GM10266 (cell line): Measurements from ENCODE around the gene SPTBN4.
"Not testable (repeated sequence)": the region's sequence is repeated elsewhere in the genome, so short reads cannot be mapped to it uniquely, and the experiment has no call there.

ENCODE experiments used
- DNase-seq: peaks from one replicate; pipeline ENCODE4 v3.0.0; 2012; ENCODE audit errors: extremely low spot score
- CTCF ChIP-seq: IDR thresholded peaks from 2 replicates; pipeline ENCODE4 v1.5.1; 2012; ENCODE audit warnings: mild to moderate bottlenecking, low read depth; ENCODE audit not compliant: control insufficient read depth, insufficient read depth; ENCODE audit errors: missing control alignments

SPTBN4 gene

GRCh38 chr19:40449506-40449905 lies 17.3 kb upstream of the SPTBN4 start:
- TF ChIP-seq CTCF = no peak
- no peak for DNase-seq

DNA sequence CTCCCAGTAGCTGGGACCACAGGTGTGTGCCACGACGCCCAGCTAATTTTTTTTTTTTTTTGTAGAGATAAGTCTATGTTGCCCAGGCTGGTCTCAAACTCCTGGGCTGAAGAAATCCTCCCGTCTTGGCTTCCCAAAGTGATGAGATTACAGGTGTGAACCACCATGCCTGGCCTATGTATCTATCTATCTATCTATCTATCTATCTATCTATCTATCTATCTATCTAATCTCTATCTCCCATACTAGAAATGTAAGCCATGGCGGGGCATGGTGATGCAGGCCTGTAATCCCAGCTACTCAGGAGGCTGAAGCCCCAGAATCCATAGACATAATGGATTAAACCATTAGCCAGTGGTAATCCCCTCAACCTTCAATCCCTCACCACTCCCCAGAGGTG lies 16.1 kb upstream of the SPTBN4 start:
- no peak for DNase-seq
- TF ChIP-seq CTCF = no peak

GRCh38 chr19:40452016-40452415 lies 14.8 kb upstream of the SPTBN4 start:
- DNase-seq = no peak
- TF ChIP-seq CTCF = no peak

DNA sequence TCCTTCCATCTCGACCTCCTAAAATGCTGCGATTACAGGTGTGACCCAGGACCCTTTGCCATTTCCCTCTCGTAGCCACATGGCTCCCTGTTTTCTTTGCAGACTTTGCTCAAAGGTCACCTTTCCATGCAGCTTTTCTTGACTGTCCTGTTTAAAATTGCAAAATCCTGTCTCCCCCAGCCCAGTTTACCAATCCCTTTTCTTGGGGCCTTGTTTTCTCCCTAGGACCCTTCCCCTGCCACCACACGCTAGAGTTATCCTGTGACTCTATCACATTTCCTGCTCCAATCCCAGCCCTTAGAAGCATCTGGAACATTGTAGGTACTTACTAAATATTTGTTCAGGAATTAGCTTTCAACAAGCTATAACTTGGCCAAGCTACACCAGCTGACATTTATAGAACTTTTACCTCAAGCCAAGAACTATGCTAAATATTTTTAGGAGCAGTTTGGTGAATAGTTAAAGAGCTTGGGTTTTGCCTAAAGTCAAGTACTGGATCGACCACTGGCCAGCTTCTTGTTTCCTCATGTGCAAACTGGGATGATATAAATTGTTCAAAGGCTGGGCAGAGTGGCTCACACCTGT lies 13.6 kb upstream of the SPTBN4 start:
- DNase-seq = no peak
- TF ChIP-seq CTCF = no peak

DNA sequence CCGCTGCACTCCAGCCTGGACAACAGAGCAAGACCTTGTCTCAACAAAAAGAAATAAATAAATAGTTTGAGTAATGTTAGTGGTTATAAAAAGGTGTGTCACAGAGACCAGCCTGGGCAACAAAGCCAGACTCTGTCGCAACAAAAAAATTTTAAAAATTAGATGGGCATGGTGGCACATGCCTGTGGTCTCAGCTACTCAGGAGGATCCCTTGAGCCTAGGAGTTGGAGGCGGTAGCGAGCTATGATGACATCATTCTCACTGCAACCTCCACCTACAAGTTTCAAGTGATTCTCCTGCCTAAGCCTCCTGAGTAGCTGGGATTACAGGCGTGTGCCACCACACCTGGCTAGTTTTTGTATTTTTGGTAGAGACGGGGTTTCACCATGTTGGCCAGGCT lies 12.9 kb upstream of the SPTBN4 start:
- not testable (repeated sequence) for DNase-seq

GRCh38 chr19:40457048-40457447 lies 9.8 kb upstream of the SPTBN4 start:
- TF ChIP-seq CTCF = no peak

GRCh38 chr19:40457953-40458596 lies 8.7 kb upstream of the SPTBN4 start:
- no peak for TF ChIP-seq CTCF
- no peak for DNase-seq

More at GRCh38 chr19:40457048-40457447, 9.8 kb upstream of the SPTBN4 start:
- no peak for DNase-seq

DNA sequence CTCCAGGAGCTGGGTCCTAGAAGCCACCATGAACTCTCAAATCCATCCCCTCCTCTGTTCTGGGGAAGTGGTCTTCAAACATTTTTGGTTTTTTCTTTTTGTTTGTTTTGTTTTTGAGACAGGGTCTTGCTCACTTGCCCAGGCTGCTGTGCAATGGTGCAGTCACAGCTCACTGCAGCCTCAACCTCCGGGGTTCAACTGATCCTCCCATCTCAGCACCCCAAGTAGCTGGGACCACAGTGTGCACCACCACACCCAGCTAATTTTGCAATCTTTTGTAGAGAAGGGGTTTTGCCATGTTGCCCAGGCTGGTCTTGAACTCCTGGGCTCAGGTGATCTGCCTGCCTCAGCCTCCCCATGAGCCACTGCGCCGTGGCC lies 8.2 kb upstream of the SPTBN4 start:
- no peak for DNase-seq
- no peak for TF ChIP-seq CTCF
